Measurements from ENCODE around the gene ROMO1. TPM values are rescaled to one million over a fixed set of nuclear protein-coding genes. Genes with fewer than 3 reads are reported as not detected.
A peak's percentile ranks its signal among the peaks of the same experiment; 100 is the strongest.

The ROMO1 gene
- total RNA-seq, 1 experiment from 2014 or later, result 230 TPM

DNA sequence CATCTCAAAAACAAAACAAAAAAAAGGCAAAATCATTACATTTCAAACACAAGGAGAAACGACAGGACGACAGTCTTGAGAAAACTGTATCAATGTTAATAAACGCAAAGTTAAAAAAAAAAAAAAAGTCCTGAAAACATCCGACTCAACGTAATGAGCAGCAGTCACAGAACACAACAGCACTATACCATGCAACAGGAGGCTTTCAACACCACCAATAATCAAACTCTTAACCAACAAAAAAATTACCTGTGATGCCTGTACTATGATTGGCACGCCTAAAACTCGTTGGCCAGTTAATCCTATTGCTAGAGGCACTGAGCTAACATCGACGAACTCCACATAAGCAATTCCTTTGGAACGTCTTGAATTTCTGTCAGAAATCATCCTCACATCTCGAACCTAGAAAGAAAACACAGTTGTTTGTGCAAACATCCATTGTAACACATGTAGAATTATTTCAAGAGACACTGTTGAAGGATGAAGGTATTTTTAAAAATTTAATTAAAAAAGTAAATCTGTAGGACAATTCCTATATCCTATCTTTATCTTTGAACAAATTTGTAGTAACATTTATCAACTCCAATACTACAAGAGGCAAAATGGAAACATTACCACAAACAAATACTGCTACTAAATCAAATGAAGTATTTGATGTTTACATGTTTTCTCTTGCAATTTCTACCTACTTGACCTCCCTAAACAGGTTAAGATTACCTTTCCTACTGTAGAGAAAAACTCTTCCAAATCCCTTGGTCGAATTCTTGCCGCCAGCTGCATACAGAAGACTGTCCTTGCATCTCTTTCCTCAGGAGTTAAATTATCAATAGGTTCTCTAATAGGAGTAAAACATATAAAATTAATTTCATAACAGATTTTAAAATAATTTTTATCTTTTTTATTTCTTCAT is 25.4 kb downstream of the ROMO1 start:
- Mint-ChIP-seq H3K4me1 (ENCODE audit: low read depth, unreplicated experiment) (peaks cover under 1% of the 10 kb centered on the region), H3K27me3 (ENCODE audit: unreplicated experiment) (no peaks in the 10 kb centered on the region), H3K4me3 (ENCODE audit: low read depth, unreplicated experiment) (no peak overlapping the region), H3K36me3 (ENCODE audit: insufficient read depth, unreplicated experiment) (peaks cover 96% of the 10 kb centered on the region), H3K27ac (ENCODE audit: unreplicated experiment) (peak overlapping the region; percentile 30), H3K9me3 (ENCODE audit: low read depth, unreplicated experiment) (no peaks in the 10 kb centered on the region)
- CTCF ChIA-PET, result interaction anchor here (0.5 to 1.3 kb wide), 3 partner anchors 12 to 17 kb away, joined by 3 read pairs; no protein-coding TSS in a partner anchor
- no TSS peak for BruUV-seq (replicated peaks)
- DNase-seq, result no peak
- intact Hi-C loops (cut with micrococcal nuclease; ENCODE audit: unreplicated experiment), result no loop called here
- TF ChIP-seq, protein P1, sequence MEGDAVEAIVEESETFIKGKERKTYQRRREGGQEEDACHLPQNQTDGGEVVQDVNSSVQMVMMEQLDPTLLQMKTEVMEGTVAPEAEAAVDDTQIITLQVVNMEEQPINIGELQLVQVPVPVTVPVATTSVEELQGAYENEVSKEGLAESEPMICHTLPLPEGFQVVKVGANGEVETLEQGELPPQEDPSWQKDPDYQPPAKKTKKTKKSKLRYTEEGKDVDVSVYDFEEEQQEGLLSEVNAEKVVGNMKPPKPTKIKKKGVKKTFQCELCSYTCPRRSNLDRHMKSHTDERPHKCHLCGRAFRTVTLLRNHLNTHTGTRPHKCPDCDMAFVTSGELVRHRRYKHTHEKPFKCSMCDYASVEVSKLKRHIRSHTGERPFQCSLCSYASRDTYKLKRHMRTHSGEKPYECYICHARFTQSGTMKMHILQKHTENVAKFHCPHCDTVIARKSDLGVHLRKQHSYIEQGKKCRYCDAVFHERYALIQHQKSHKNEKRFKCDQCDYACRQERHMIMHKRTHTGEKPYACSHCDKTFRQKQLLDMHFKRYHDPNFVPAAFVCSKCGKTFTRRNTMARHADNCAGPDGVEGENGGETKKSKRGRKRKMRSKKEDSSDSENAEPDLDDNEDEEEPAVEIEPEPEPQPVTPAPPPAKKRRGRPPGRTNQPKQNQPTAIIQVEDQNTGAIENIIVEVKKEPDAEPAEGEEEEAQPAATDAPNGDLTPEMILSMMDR (IDR thresholded peaks at IDR 0.05; ENCODE audit: unreplicated experiment), result no peak

DNA sequence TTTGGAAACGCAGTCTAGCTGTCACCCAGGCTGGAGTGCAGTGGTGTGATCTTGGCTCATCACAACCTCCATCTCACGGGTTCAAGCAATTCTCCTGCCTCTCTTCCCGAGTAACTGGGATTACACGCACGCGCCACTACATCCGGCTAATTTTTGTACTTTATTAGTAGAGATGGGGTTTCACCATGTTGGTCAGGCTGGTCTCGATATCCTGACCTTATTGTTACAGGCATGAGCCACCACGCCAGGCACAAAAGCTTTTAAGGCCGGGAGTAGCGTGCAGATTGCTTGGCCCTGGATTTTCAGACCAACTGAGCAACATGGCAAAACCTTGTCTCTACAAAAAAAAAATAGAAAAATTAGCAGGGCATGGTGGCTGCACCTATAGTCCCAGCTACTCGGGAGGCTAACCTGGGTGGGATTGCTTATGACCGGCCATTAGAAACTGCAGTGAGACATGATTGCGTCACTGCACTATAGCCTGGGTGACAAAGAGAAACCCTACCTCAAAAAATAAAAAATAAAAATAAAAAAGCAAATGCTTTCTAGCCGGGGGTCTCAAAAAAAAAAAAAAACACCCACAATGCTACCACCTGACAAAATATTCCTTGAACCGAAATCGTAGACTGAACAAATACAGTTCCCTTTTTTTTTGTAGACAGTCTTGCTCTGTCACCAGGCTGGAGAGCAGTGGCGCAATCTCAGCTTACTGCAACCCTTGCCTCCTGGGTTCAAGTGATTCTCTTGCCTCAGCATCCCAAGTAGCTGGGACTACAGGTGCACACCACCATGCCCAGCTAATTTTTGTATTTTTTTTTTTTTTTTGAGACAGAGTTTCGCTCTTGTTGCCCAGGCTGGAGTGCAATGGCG is 27.9 kb downstream of the ROMO1 start:
- no TSS peak for BruUV-seq (replicated peaks)
- Mint-ChIP-seq H3K27ac (ENCODE audit: unreplicated experiment) (peak overlapping the region; percentile 47), H3K36me3 (ENCODE audit: insufficient read depth, unreplicated experiment) (peaks cover 96% of the 10 kb centered on the region), H3K4me1 (ENCODE audit: low read depth, unreplicated experiment) (peaks cover 7% of the 10 kb centered on the region), H3K4me3 (ENCODE audit: low read depth, unreplicated experiment) (no peak overlapping the region), H3K27me3 (ENCODE audit: unreplicated experiment) (no peaks in the 10 kb centered on the region), H3K9me3 (ENCODE audit: low read depth, unreplicated experiment) (no peaks in the 10 kb centered on the region)
- CTCF ChIA-PET, result interaction anchor here (1.0 to 2.1 kb wide), 2 partner anchors 13 to 19 kb away, joined by 3 to 4 read pairs; no protein-coding TSS in a partner anchor
- DNase-seq, result no peak
- intact Hi-C loops (cut with micrococcal nuclease; ENCODE audit: unreplicated experiment), result no loop called here
- TF ChIP-seq, protein P1 (IDR thresholded peaks at IDR 0.05; ENCODE audit: unreplicated experiment), result no peak

DNA sequence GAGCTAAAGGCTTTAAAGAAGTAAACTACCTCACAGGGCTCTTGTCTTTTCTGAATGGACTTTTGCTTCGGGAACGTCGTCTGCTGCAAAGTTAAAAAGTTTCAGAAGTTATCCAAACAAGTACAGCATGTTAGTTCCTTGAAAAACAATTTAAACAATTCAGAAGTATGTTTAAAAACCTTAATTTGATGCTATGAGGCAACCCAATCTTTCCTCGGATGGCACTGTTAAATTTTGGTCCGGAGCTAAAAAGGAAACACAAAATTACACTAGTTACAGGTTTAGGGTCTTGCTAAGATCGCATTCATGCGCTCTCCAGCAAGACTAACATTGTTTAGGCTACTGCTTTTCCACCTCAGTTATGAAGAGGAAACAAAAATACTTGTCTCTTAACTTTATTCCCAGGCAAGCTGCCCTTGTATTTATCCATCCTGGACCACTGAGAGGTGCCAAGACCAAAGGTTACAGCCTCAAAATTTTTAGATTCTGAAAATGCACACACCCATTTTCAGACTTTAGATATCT is 30.1 kb downstream of the ROMO1 start:
- Mint-ChIP-seq H3K4me3 (ENCODE audit: low read depth, unreplicated experiment) (no peak overlapping the region), H3K4me1 (ENCODE audit: low read depth, unreplicated experiment) (peaks cover 19% of the 10 kb centered on the region), H3K36me3 (ENCODE audit: insufficient read depth, unreplicated experiment) (peaks cover 96% of the 10 kb centered on the region), H3K27me3 (ENCODE audit: unreplicated experiment) (no peaks in the 10 kb centered on the region), H3K9me3 (ENCODE audit: low read depth, unreplicated experiment) (no peaks in the 10 kb centered on the region), H3K27ac (ENCODE audit: unreplicated experiment) (no peak overlapping the region)
- intact Hi-C loops (cut with micrococcal nuclease; ENCODE audit: unreplicated experiment), result no loop called here
- TF ChIP-seq, protein P1 (IDR thresholded peaks at IDR 0.05; ENCODE audit: unreplicated experiment), result no peak
- DNase-seq, result no peak
- CTCF ChIA-PET, result interaction anchor here (0.8 to 2.1 kb wide), 3 partner anchors 11 to 17 kb away, joined by 3 to 5 read pairs (median 4); no protein-coding TSS in a partner anchor
- no TSS peak for BruUV-seq (replicated peaks)

Measured in Calu3 (cell line).